Neuron (in vitro differentiated cells): ENCODE measurements around the gene VCY.
"Not testable (repeated sequence)": the region's sequence is repeated elsewhere in the genome, so short reads cannot be mapped to it uniquely, and the experiment has no call there.

ENCODE experiments used
- H2AFZ ChIP-seq: one replicate; pipeline ENCODE4 v1.6.1; 2013; ENCODE audit warnings: low read depth, mild to moderate bottlenecking, inconsistent platforms, low read length, moderate library complexity
- H3K27me3 ChIP-seq: one replicate; pipeline ENCODE4 v1.6.1; 2013; ENCODE audit warnings: low read length; ENCODE audit not compliant: insufficient read depth
- H3K36me3 ChIP-seq: one replicate; pipeline ENCODE4 v1.6.1; 2013; ENCODE audit warnings: low read length; ENCODE audit not compliant: insufficient read depth
- H3K4me1 ChIP-seq: one replicate; pipeline ENCODE4 v1.6.1; 2013; ENCODE audit warnings: low read length; ENCODE audit not compliant: insufficient read depth
- H3K4me3 ChIP-seq: 2 replicates; pipeline ENCODE4 v1.5.1; 2013; ENCODE audit warnings: mild to moderate bottlenecking, low read length, moderate library complexity
- H3K9me3 ChIP-seq: one replicate; pipeline ENCODE4 v1.6.1; 2013; ENCODE audit warnings: low read length

Gene VCY

DNA sequence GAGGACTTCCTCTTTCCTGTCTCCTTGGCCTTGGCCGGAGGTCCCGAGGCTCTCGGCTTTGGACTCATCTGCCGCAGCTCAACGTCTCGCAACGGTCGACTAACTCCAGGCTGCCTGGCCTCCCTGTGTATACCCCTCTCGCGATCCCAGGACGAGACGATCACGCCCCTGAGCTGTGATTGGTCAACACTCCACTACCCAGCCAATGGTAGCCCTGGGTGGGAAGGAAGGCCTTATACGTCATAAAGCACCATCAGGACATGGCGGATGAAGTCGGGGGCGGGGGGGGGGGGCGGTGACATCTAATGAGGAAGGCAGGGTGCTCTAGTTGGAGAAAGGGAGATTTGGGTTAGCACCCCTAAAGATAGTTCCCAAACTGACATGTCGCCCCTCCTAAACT is at the start of gene VCY:
Gene VCY (minus strand): TSS at position 101 of the 400 bp plus-strand sequence. CDS start 33 bp downstream, at position 68.
- H2AFZ ChIP-seq, H3K36me3 ChIP-seq, H3K4me1 ChIP-seq, H3K9me3 ChIP-seq, H3K4me3 ChIP-seq, H3K27me3 ChIP-seq: not testable (repeated sequence)

GRCh38 chrY:14030395-14030794 is 44.1 kb upstream of the VCY start:
- not testable (repeated sequence) for H3K27me3 ChIP-seq, H2AFZ ChIP-seq, H3K9me3 ChIP-seq, H3K4me1 ChIP-seq, H3K4me3 ChIP-seq, H3K36me3 ChIP-seq

DNA sequence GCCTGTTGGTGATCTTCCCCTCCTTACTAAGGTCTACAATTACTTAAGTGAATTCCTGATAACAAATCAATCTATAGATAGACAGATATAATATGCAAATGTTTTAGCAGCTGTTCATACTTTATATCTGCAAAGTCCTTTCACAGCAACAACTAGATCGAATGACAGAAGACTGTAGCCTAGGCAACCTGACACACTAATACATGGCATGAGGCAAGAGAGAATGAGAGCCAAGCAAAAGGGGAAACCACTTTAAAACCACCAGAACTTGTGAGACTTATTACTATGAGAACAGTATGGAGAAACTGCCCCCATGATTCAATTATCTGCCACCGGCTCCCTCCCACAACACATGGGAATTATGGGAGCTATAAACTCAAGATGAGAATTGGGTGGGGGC is 25.6 kb upstream of the VCY start:
- not testable (repeated sequence) for H3K4me3 ChIP-seq, H2AFZ ChIP-seq, H3K9me3 ChIP-seq, H3K27me3 ChIP-seq, H3K4me1 ChIP-seq, H3K36me3 ChIP-seq

- not testable (repeated sequence) for H2AFZ ChIP-seq, H3K27me3 ChIP-seq, H3K4me1 ChIP-seq, H3K9me3 ChIP-seq, H3K4me3 ChIP-seq, H3K36me3 ChIP-seq
Observed at GRCh38 chrY:13942406-13942805, 43.9 kb downstream of the VCY start.
